Endodermal cell (in vitro differentiated cells): Measurements from ENCODE around the gene MLLT1. TPM values are rescaled to one million over a fixed set of nuclear protein-coding genes. Genes with fewer than 3 reads are reported as not detected.
A peak's percentile ranks its signal among the peaks of the same experiment; 100 is the strongest.

Source experiments
- DNase-seq: peaks from one replicate; pipeline ENCODE4 v3.0.0-alpha.2; 2017
- H3K27ac ChIP-seq: 2 replicates; pipeline ENCODE4 v1.5.1; 2013; ENCODE audit warnings: mild to moderate bottlenecking, low read depth, low read length, moderate library complexity
- H3K27me3 ChIP-seq: 2 replicates; pipeline ENCODE4 v1.6.1; 2013; ENCODE audit warnings: mild to moderate bottlenecking, low read length, moderate library complexity; ENCODE audit not compliant: insufficient read depth, control insufficient read depth, poor library complexity, severe bottlenecking
- H3K36me3 ChIP-seq: 2 replicates; pipeline ENCODE4 v1.7.0; 2013; ENCODE audit warnings: mild to moderate bottlenecking, low read length, moderate library complexity; ENCODE audit not compliant: control insufficient read depth, insufficient read depth
- H3K4me1 ChIP-seq: one replicate; pipeline ENCODE4 v1.7.0; 2013; ENCODE audit warnings: low read length; ENCODE audit not compliant: control insufficient read depth, insufficient read depth
- H3K4me3 ChIP-seq: 2 replicates; pipeline ENCODE4 v1.5.1; 2013; ENCODE audit warnings: mild to moderate bottlenecking, low read length, moderate library complexity
- H3K9ac ChIP-seq: 2 replicates; pipeline ENCODE4 v1.6.1; 2013; ENCODE audit warnings: mild to moderate bottlenecking, low read length, moderate library complexity; ENCODE audit not compliant: poor library complexity, severe bottlenecking; ENCODE audit errors: extremely low read depth
- H3K9me3 ChIP-seq: 2 replicates; pipeline ENCODE4 v1.6.1; 2013; ENCODE audit warnings: mild to moderate bottlenecking, low read length, moderate library complexity; ENCODE audit not compliant: control insufficient read depth
- H3K27ac Mint-ChIP-seq: 2 replicates; pipeline ENCODE4 v1.8.0; 2020; ENCODE audit warnings: mixed read lengths
- H3K27me3 Mint-ChIP-seq: 2 replicates; pipeline ENCODE4 v1.8.0; 2021; ENCODE audit warnings: mild to moderate bottlenecking, mixed read lengths; ENCODE audit not compliant: insufficient read depth
- H3K36me3 Mint-ChIP-seq: 2 replicates; pipeline ENCODE4 v1.8.0; 2020; ENCODE audit warnings: low read depth, mixed read lengths
- H3K4me1 Mint-ChIP-seq: 2 replicates; pipeline ENCODE4 v1.8.0; 2020; ENCODE audit warnings: mixed read lengths
- H3K4me3 Mint-ChIP-seq: 2 replicates; pipeline ENCODE4 v1.8.0; 2020; ENCODE audit warnings: mild to moderate bottlenecking, moderate library complexity, mixed read lengths
- H3K9me3 Mint-ChIP-seq: 2 replicates; pipeline ENCODE4 v1.8.0; 2020; ENCODE audit warnings: mild to moderate bottlenecking, mixed read lengths
- WGBS, 2 experiments: methylation state at CpG; one replicate each; pipeline versions ENCODE4 v1.1.5 to v1.1.7; 2013; ENCODE audit warnings: missing lambda C conversion rate in 2 of 2, mixed read lengths in 1 of 2; ENCODE audit not compliant: insufficient coverage in 1 of 2, insufficient read length in 1 of 2; 5-methylcytosine and 5-hydroxymethylcytosine counted together
- total RNA-seq, 2 donors: library from RNA; stranded (reverse); fragmentation: NEBNext Ultra II Directional in 1 of 2; extraction: Animal tissue kit (Norgen Biotek cat#: 25700) in 1 of 2; gene quantifications; 2 replicates in 1 of 2; 3 replicates in 1 of 2; pipeline ENCODE4 v1.2.1, GENCODE V29; 2021
- TF ChIP-seq, protein P1 (sequence below): fragments of 200-600 bp; sonication (generic); conservative IDR thresholded peaks from 2 replicates; pipeline ENCODE4 v1.5.0; 2021; ENCODE audit warnings: antibody characterized with exemption, mild to moderate bottlenecking

The MLLT1 gene
- total RNA-seq, 2 donors from 2014 or later: 50.1 to 51.8 TPM

DNA sequence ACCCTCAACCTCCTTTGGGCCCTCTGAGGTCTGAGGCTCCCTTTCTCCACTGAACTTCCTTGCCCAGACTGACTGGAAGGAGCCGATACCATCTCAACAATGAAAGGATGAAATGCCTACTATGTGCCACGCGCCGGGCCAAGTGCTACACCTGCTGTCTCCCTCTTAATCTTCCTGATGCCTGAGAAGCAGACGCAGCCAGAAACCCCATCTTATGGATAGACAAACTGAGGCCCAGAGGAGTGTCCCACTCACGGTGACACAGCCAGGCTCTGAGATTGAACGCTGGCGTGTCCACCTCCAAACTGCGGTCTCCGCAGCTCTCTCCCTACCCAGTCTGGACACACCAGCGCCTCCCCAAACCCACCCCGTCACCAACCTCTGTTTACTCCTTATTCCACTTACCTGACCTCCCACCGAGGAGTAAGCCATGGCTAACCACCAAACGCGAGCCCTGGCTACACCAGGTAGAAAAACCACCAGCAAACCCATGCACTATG is 20.9 kb downstream of the MLLT1 start:
- Mint-ChIP-seq H3K4me1 (no peaks in the 10 kb centered on the region), H3K27me3 (no peaks in the 10 kb centered on the region), H3K9me3 (no peaks in the 10 kb centered on the region), H3K36me3 (peaks cover 66% of the 10 kb centered on the region), H3K27ac (no peak overlapping the region), H3K4me3 (no peak overlapping the region)
- WGBS, 2 experiments: 92 to 94% methylated on average over 5 to 15 of the region's 15 CpGs
- TF ChIP-seq, protein P1, sequence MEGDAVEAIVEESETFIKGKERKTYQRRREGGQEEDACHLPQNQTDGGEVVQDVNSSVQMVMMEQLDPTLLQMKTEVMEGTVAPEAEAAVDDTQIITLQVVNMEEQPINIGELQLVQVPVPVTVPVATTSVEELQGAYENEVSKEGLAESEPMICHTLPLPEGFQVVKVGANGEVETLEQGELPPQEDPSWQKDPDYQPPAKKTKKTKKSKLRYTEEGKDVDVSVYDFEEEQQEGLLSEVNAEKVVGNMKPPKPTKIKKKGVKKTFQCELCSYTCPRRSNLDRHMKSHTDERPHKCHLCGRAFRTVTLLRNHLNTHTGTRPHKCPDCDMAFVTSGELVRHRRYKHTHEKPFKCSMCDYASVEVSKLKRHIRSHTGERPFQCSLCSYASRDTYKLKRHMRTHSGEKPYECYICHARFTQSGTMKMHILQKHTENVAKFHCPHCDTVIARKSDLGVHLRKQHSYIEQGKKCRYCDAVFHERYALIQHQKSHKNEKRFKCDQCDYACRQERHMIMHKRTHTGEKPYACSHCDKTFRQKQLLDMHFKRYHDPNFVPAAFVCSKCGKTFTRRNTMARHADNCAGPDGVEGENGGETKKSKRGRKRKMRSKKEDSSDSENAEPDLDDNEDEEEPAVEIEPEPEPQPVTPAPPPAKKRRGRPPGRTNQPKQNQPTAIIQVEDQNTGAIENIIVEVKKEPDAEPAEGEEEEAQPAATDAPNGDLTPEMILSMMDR: no peak
- H3K4me1 ChIP-seq: no peaks in the 10 kb centered on the region
- no peak overlapping the region for H3K9ac ChIP-seq
- peaks cover 72% of the 10 kb centered on the region for H3K36me3 ChIP-seq
- H3K27ac ChIP-seq: no peak overlapping the region
- DNase-seq: no peak
- no peak overlapping the region for H3K4me3 ChIP-seq
- H3K9me3 ChIP-seq: no peaks in the 10 kb centered on the region
- no peaks in the 10 kb centered on the region for H3K27me3 ChIP-seq

GRCh38 chr19:6253954-6254733 is 25.6 kb downstream of the MLLT1 start:
- H3K4me3 Mint-ChIP-seq: no peak overlapping the region
- no peak for DNase-seq
- Histone ChIP-seq H3K36me3 (peaks cover 52% of the 10 kb centered on the region), H3K9me3 (no peaks in the 10 kb centered on the region), H3K4me1 (no peaks in the 10 kb centered on the region), H3K27me3 (no peaks in the 10 kb centered on the region), H3K4me3 (no peak overlapping the region), H3K9ac (no peak overlapping the region), H3K27ac (peak overlapping the region; percentile 86)
- H3K27ac Mint-ChIP-seq: no peak overlapping the region
- H3K4me1 Mint-ChIP-seq: no peaks in the 10 kb centered on the region
- 90 to 96% methylated on average over 10 to 14 of the region's 14 CpGs for WGBS, 2 experiments
- no peaks in the 10 kb centered on the region for H3K27me3 Mint-ChIP-seq
- H3K36me3 Mint-ChIP-seq: peaks cover 59% of the 10 kb centered on the region
- TF ChIP-seq, protein P1: no peak
- H3K9me3 Mint-ChIP-seq: no peaks in the 10 kb centered on the region

- Histone ChIP-seq H3K9ac (no peak overlapping the region), H3K4me3 (no peak overlapping the region), H3K27me3 (no peaks in the 10 kb centered on the region), H3K4me1 (no peaks in the 10 kb centered on the region), H3K27ac (no peak overlapping the region), H3K36me3 (peaks cover 52% of the 10 kb centered on the region), H3K9me3 (peaks cover 15% of the 10 kb centered on the region)
- TF ChIP-seq, protein P1: no peak
- H3K27me3 Mint-ChIP-seq: no peaks in the 10 kb centered on the region
- peaks cover 57% of the 10 kb centered on the region for H3K36me3 Mint-ChIP-seq
- H3K4me1 Mint-ChIP-seq: no peaks in the 10 kb centered on the region
- WGBS, 2 experiments: 94 to 95% methylated on average over 4 to 9 of the region's 9 CpGs
- H3K9me3 Mint-ChIP-seq: peaks cover 10% of the 10 kb centered on the region
- peak overlapping the region; percentile 35 for H3K27ac Mint-ChIP-seq
- no peak for DNase-seq
- H3K4me3 Mint-ChIP-seq: no peak overlapping the region
Measured at GRCh38 chr19:6252066-6252465, 27.7 kb downstream of the MLLT1 start.
